Measurements from ENCODE around the gene MMD2. TPM values are rescaled to one million over a fixed set of nuclear protein-coding genes. Genes with fewer than 3 reads are reported as not detected.
A peak's percentile ranks its signal among the peaks of the same experiment; 100 is the strongest.

The MMD2 gene
- total RNA-seq, 1 donor from 2014 or later = not detected

DNA sequence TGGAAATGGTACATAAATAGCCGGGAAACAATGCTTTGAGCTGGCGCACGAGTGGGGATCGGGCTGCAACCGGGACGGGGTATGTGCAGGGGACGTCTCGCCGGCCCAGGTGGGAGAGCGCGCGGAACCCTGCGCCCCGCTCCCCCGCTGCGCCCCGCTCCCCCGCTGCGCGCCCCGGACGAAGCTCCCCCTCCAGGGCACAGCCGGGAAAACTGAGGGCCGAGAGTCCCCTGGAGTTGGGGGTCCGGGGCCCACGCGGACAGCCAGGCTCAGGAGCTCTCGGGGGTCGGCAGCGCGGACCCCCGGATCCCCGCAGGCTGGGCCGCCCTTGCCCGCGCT, 76.0 kb downstream of the MMD2 start:
- Mint-ChIP-seq H3K4me3 (ENCODE audit: unreplicated experiment) (peak overlapping the region; percentile 85), H3K27ac (ENCODE audit: unreplicated experiment) (no peak overlapping the region)

DNA sequence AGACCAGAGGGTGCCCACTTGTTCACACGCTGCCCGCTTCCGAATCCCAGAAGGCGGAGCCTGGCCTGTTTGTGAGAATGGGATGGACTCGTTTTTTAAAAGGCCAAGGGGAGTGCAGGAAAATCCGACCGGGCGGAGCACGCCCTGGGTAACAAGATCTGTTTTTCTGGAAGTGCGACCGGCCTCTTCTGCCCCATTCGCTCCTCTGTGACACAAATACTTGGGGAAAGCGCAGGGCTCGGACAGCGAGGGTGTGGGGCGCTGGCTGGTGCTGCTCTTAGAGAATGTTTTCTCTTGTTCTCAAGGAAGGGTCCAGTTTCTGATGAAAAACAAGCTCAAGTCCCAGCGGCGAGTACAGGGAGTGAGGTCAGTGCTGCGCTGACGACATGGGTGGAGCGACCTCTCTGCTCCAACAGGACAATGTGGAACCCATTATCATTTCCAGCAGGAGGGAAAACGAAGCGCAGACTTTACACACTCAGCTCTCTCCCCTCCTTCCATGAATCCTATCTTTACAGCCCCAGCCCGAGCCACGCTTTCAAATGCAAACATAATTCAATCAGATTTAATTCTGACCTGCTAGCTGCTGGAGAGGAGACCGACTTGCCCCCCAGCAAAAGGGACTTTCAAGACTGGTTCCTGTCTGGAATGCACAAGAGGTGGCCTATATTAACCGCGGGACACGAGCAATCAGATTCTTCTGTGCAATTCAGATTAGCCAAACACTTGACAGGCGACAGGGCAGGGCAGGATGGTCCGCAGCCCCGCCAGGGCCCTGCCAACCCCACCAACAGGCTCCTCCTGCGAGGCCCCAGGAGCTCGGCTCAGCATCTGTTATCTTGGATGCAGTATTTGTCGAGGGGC, 76.6 kb downstream of the MMD2 start:
- H3K27ac Mint-ChIP-seq (ENCODE audit: unreplicated experiment) = peak overlapping the region; percentile 66
- H2AFZ ChIP-seq (ENCODE audit: low read depth, low read length) = peak overlapping the region; percentile 79
- no peak for TF ChIP-seq EZH2 (IDR thresholded peaks at IDR 0.05; ENCODE audit: insufficient read depth, low read length)
- H3K4me2 ChIP-seq (ENCODE audit: low read length) = peak overlapping the region; percentile 89
- H3K4me1 ChIP-seq (ENCODE audit: insufficient read depth, low read length) = peaks cover 11% of the 10 kb centered on the region
- H3K27me3 ChIP-seq (ENCODE audit: insufficient read depth, low read length) = peaks cover 2% of the 10 kb centered on the region
- peaks cover under 1% of the 10 kb centered on the region for H3K9me3 Mint-ChIP-seq (ENCODE audit: unreplicated experiment)
- FAIRE-seq = peak; percentile 26
- H3K79me2 ChIP-seq (ENCODE audit: insufficient read depth, low read length) = no peaks in the 10 kb centered on the region
- peak; percentile 41 for DNase-seq (ENCODE audit: low read depth)
- no peaks in the 10 kb centered on the region for H3K36me3 Mint-ChIP-seq (ENCODE audit: low read depth, unreplicated experiment)
- no peaks in the 10 kb centered on the region for H4K20me1 ChIP-seq (ENCODE audit: insufficient read depth, low read length)
- H3K4me3 Mint-ChIP-seq (ENCODE audit: unreplicated experiment) = peak overlapping the region; percentile 85
- no peaks in the 10 kb centered on the region for H3K36me3 ChIP-seq (ENCODE audit: insufficient read depth, low read length)
- H3K27ac ChIP-seq (ENCODE audit: low read depth, low read length) = no peak overlapping the region
- H3K9ac ChIP-seq (ENCODE audit: low read length) = peak overlapping the region; percentile 63
- H3K27me3 Mint-ChIP-seq (ENCODE audit: low read depth, unreplicated experiment) = peaks cover 29% of the 10 kb centered on the region
- H3K4me3 ChIP-seq (ENCODE audit: insufficient read depth, low read depth, low read length) = peak overlapping the region; percentile 56
- peaks cover 10% of the 10 kb centered on the region for H3K4me1 Mint-ChIP-seq (ENCODE audit: low read depth, unreplicated experiment)
- H3K9me3 ChIP-seq (ENCODE audit: insufficient read depth, low read depth, low read length) = no peaks in the 10 kb centered on the region

More for the DNA sequence above, 76.0 kb downstream of the MMD2 start:
- H3K9me3 ChIP-seq (ENCODE audit: insufficient read depth, low read depth, low read length) = no peaks in the 10 kb centered on the region
- H3K4me2 ChIP-seq (ENCODE audit: low read length) = peak overlapping the region; percentile 89
- H3K9ac ChIP-seq (ENCODE audit: low read length) = peak overlapping the region; percentile 63
- peaks cover 2% of the 10 kb centered on the region for H3K27me3 ChIP-seq (ENCODE audit: insufficient read depth, low read length)
- TF ChIP-seq, protein P1, sequence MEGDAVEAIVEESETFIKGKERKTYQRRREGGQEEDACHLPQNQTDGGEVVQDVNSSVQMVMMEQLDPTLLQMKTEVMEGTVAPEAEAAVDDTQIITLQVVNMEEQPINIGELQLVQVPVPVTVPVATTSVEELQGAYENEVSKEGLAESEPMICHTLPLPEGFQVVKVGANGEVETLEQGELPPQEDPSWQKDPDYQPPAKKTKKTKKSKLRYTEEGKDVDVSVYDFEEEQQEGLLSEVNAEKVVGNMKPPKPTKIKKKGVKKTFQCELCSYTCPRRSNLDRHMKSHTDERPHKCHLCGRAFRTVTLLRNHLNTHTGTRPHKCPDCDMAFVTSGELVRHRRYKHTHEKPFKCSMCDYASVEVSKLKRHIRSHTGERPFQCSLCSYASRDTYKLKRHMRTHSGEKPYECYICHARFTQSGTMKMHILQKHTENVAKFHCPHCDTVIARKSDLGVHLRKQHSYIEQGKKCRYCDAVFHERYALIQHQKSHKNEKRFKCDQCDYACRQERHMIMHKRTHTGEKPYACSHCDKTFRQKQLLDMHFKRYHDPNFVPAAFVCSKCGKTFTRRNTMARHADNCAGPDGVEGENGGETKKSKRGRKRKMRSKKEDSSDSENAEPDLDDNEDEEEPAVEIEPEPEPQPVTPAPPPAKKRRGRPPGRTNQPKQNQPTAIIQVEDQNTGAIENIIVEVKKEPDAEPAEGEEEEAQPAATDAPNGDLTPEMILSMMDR (IDR thresholded peaks at IDR 0.05; ENCODE audit: insufficient read depth, low read depth, low read length) = no peak
- TF ChIP-seq EZH2 (IDR thresholded peaks at IDR 0.05; ENCODE audit: insufficient read depth, low read length) = no peak
- DNase-seq (ENCODE audit: low read depth) (no peak), FAIRE-seq (no peak)
- no peak overlapping the region for H3K27ac ChIP-seq (ENCODE audit: low read depth, low read length)
- H3K4me1 Mint-ChIP-seq (ENCODE audit: low read depth, unreplicated experiment) = peaks cover 10% of the 10 kb centered on the region
- peaks cover 11% of the 10 kb centered on the region for H3K4me1 ChIP-seq (ENCODE audit: insufficient read depth, low read length)
- H3K79me2 ChIP-seq (ENCODE audit: insufficient read depth, low read length) = no peaks in the 10 kb centered on the region
- peaks cover 30% of the 10 kb centered on the region for H3K27me3 Mint-ChIP-seq (ENCODE audit: low read depth, unreplicated experiment)
- H4K20me1 ChIP-seq (ENCODE audit: insufficient read depth, low read length) = no peaks in the 10 kb centered on the region
- H3K36me3 ChIP-seq (ENCODE audit: insufficient read depth, low read length) = no peaks in the 10 kb centered on the region
- no peaks in the 10 kb centered on the region for H3K36me3 Mint-ChIP-seq (ENCODE audit: low read depth, unreplicated experiment)
- H2AFZ ChIP-seq (ENCODE audit: low read depth, low read length) = peak overlapping the region; percentile 79
- peak overlapping the region; percentile 56 for H3K4me3 ChIP-seq (ENCODE audit: insufficient read depth, low read depth, low read length)
- peaks cover 3% of the 10 kb centered on the region for H3K9me3 Mint-ChIP-seq (ENCODE audit: unreplicated experiment)

DNA sequence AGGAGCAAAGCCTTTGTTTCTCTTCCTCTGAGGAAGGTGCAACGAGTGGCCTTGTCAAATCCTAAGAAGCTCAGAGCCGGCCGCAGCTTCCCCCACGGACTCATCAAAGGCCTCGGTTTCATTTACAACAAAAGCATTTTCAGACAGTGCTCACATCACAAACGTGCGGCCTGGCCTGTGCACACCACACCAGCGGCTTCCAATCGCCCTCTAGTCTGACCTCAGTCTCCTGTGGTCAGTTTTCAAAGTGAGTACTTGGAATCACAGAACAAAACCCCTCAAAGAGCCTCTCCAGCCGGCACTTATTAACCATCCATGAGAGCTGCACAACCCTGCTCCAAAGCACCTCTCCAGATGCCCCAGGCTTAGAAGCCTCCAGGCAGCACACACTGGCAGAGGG, 78.8 kb downstream of the MMD2 start:
- Histone ChIP-seq H2AFZ (ENCODE audit: low read depth, low read length) (no peak overlapping the region), H3K9ac (ENCODE audit: low read length) (no peak overlapping the region), H4K20me1 (ENCODE audit: insufficient read depth, low read length) (no peaks in the 10 kb centered on the region), H3K4me1 (ENCODE audit: insufficient read depth, low read length) (peaks cover 11% of the 10 kb centered on the region), H3K4me2 (ENCODE audit: low read length) (no peak overlapping the region), H3K36me3 (ENCODE audit: insufficient read depth, low read length) (no peaks in the 10 kb centered on the region), H3K4me3 (ENCODE audit: insufficient read depth, low read depth, low read length) (no peak overlapping the region), H3K79me2 (ENCODE audit: insufficient read depth, low read length) (no peaks in the 10 kb centered on the region), H3K27ac (ENCODE audit: low read depth, low read length) (no peak overlapping the region), H3K27me3 (ENCODE audit: insufficient read depth, low read length) (peaks cover 1% of the 10 kb centered on the region), H3K9me3 (ENCODE audit: insufficient read depth, low read depth, low read length) (no peaks in the 10 kb centered on the region)
- Mint-ChIP-seq H3K9me3 (ENCODE audit: unreplicated experiment) (no peaks in the 10 kb centered on the region), H3K27ac (ENCODE audit: unreplicated experiment) (peak overlapping the region; percentile 26), H3K27me3 (ENCODE audit: low read depth, unreplicated experiment) (peaks cover 22% of the 10 kb centered on the region), H3K4me3 (ENCODE audit: unreplicated experiment) (no peak overlapping the region), H3K36me3 (ENCODE audit: low read depth, unreplicated experiment) (no peaks in the 10 kb centered on the region), H3K4me1 (ENCODE audit: low read depth, unreplicated experiment) (peaks cover 10% of the 10 kb centered on the region)
- no peak for DNase-seq (ENCODE audit: low read depth)
- no peak for TF ChIP-seq EZH2 (IDR thresholded peaks at IDR 0.05; ENCODE audit: insufficient read depth, low read length)
- TF ChIP-seq, protein P1 (IDR thresholded peaks at IDR 0.05; ENCODE audit: insufficient read depth, low read depth, low read length) = no peak
- no peak for FAIRE-seq
